KMS-11 (cell line): ENCODE measurements around the gene SUGCT.

Experiments used
- H2AFZ ChIP-seq: fragments of 200-600 bp; sonication (generic); 2 replicates; pipeline ENCODE4 v1.6.1; 2016; ENCODE audit warnings: antibody characterized with exemption, mixed run types, low read depth
- H3K27ac ChIP-seq: fragments of 200-600 bp; sonication (generic); 2 replicates; pipeline ENCODE4 v1.6.1; 2016; ENCODE audit warnings: mild to moderate bottlenecking, mixed run types
- H3K27me3 ChIP-seq: fragments of 200-600 bp; sonication (generic); 2 replicates; pipeline ENCODE4 v1.6.1; 2017; ENCODE audit warnings: mild to moderate bottlenecking, low read depth, mixed run types, moderate library complexity; ENCODE audit not compliant: insufficient read depth
- H3K36me3 ChIP-seq: fragments of 200-600 bp; sonication (generic); 2 replicates; pipeline ENCODE4 v1.6.1; 2017; ENCODE audit warnings: mild to moderate bottlenecking, mixed run types; ENCODE audit not compliant: insufficient read depth
- H3K4me1 ChIP-seq: fragments of 200-600 bp; sonication (generic); 2 replicates; pipeline ENCODE4 v1.6.1; 2016; ENCODE audit warnings: mild to moderate bottlenecking, low read depth, mixed run types; ENCODE audit not compliant: poor library complexity, severe bottlenecking
- H3K4me2 ChIP-seq: fragments of 200-600 bp; sonication (generic); 2 replicates; pipeline ENCODE4 v1.7.0; 2016; ENCODE audit warnings: mild to moderate bottlenecking, mixed run types
- H3K4me3 ChIP-seq: fragments of 200-600 bp; sonication (generic); IDR thresholded peaks from 2 replicates; pipeline ENCODE4 v1.6.1; 2017; ENCODE audit warnings: low read depth, low read length, mixed read lengths; ENCODE audit not compliant: insufficient read depth
- H3K79me2 ChIP-seq: fragments of 200-600 bp; sonication (generic); 2 replicates; pipeline ENCODE4 v1.6.1; 2016; ENCODE audit warnings: low read depth, mixed run types; ENCODE audit not compliant: insufficient read depth
- H3K9ac ChIP-seq: fragments of 200-600 bp; sonication (generic); 2 replicates; pipeline ENCODE4 v1.6.1; 2016; ENCODE audit warnings: mild to moderate bottlenecking, mixed run types
- H4K20me1 ChIP-seq: fragments of 200-600 bp; sonication (generic); 2 replicates; pipeline ENCODE4 v1.6.1; 2016; ENCODE audit warnings: mild to moderate bottlenecking, mixed run types; ENCODE audit not compliant: insufficient read depth
- CTCF ChIP-seq: fragments of 200-600 bp; sonication (generic); conservative IDR thresholded peaks from 2 replicates; pipeline ENCODE4 v1.6.1; 2017; ENCODE audit warnings: low read depth, mild to moderate bottlenecking, antibody characterized with exemption, low read length, moderate library complexity, mixed read lengths

Gene SUGCT

GRCh38 chr7:40583667-40584444 lies 449.1 kb downstream of the SUGCT start:
- Histone ChIP-seq H3K9ac (no peak overlapping the region), H3K4me3 (no peak overlapping the region), H3K27me3 (no peaks in the 10 kb centered on the region), H3K27ac (no peak overlapping the region), H3K36me3 (no peaks in the 10 kb centered on the region), H3K4me2 (no peak overlapping the region), H2AFZ (no peak overlapping the region), H3K79me2 (no peaks in the 10 kb centered on the region), H3K4me1 (no peaks in the 10 kb centered on the region), H4K20me1 (no peaks in the 10 kb centered on the region)
- TF ChIP-seq CTCF = no peak

- Histone ChIP-seq H3K36me3 (no peaks in the 10 kb centered on the region), H2AFZ (no peak overlapping the region), H3K4me1 (no peaks in the 10 kb centered on the region), H3K4me2 (no peak overlapping the region), H3K9ac (no peak overlapping the region), H3K79me2 (no peaks in the 10 kb centered on the region), H3K4me3 (no peak overlapping the region), H3K27ac (no peak overlapping the region), H4K20me1 (no peaks in the 10 kb centered on the region), H3K27me3 (no peaks in the 10 kb centered on the region)
- no peak for TF ChIP-seq CTCF
Observed at GRCh38 chr7:40584667-40585433, 450.0 kb downstream of the SUGCT start.

GRCh38 chr7:40586197-40586596 lies 451.4 kb downstream of the SUGCT start:
- TF ChIP-seq CTCF = no peak
- H3K4me1 ChIP-seq = no peaks in the 10 kb centered on the region

GRCh38 chr7:40587419-40587818 lies 452.6 kb downstream of the SUGCT start:
- Histone ChIP-seq H3K27ac (no peak overlapping the region), H4K20me1 (no peaks in the 10 kb centered on the region), H3K36me3 (no peaks in the 10 kb centered on the region), H3K27me3 (no peaks in the 10 kb centered on the region), H3K79me2 (no peaks in the 10 kb centered on the region), H3K9ac (no peak overlapping the region), H2AFZ (no peak overlapping the region), H3K4me3 (no peak overlapping the region), H3K4me2 (no peak overlapping the region), H3K4me1 (no peaks in the 10 kb centered on the region)
- no peak for TF ChIP-seq CTCF

More at GRCh38 chr7:40586197-40586596, 451.4 kb downstream of the SUGCT start:
- H2AFZ ChIP-seq = no peak overlapping the region
- no peaks in the 10 kb centered on the region for H4K20me1 ChIP-seq
- H3K9ac ChIP-seq = no peak overlapping the region
- H3K4me3 ChIP-seq = no peak overlapping the region
- H3K79me2 ChIP-seq = no peaks in the 10 kb centered on the region
- no peaks in the 10 kb centered on the region for H3K36me3 ChIP-seq
- H3K27me3 ChIP-seq = no peaks in the 10 kb centered on the region
- H3K27ac ChIP-seq = no peak overlapping the region
- H3K4me2 ChIP-seq = no peak overlapping the region
